GM19372 (cell line): ENCODE measurements around the gene ELP5.

Experiments
- ATAC-seq: cut with Tn5 transposase; IDR thresholded peaks from one replicate; pipeline ENCODE4 v1.9.1; 2021; ENCODE audit warnings: mild to moderate bottlenecking, low read depth, moderate library complexity; ENCODE audit not compliant: unreplicated experiment

ELP5 gene

GRCh38 chr17:7281074-7281952, 29.3 kb downstream of the ELP5 start, which contains the start of gene SLC2A4:
TSS of gene SLC2A4 (plus strand) at chr17:7281718. CDS start at chr17:7281935, 217 bp downstream.
- peak; percentile 68 for ATAC-seq

- no peak for ATAC-seq
Observed at GRCh38 chr17:7281953-7282751, 30.1 kb downstream of the ELP5 start.

GRCh38 chr17:7282752-7283321, 30.8 kb downstream of the ELP5 start:
- no peak for ATAC-seq

GRCh38 chr17:7283471-7284216, 31.6 kb downstream of the ELP5 start:
- ATAC-seq: no peak

GRCh38 chr17:7284911-7285310, 32.9 kb downstream of the ELP5 start:
- ATAC-seq: no peak

GRCh38 chr17:7285679-7286078, 33.7 kb downstream of the ELP5 start:
- ATAC-seq: no peak

GRCh38 chr17:7289256-7290032, 37.4 kb downstream of the ELP5 start:
- no peak for ATAC-seq

GRCh38 chr17:7290166-7290565, 38.2 kb downstream of the ELP5 start:
- ATAC-seq: no peak

GRCh38 chr17:7290685-7291084, 38.7 kb downstream of the ELP5 start:
- no peak for ATAC-seq

GRCh38 chr17:7292194-7292593, 40.2 kb downstream of the ELP5 start:
- no peak for ATAC-seq

- ATAC-seq: no peak
Observed at GRCh38 chr17:7292729-7293128, 40.7 kb downstream of the ELP5 start.

GRCh38 chr17:7293159-7293558, 41.1 kb downstream of the ELP5 start:
- ATAC-seq: no peak

GRCh38 chr17:7293816-7294613, 42.0 kb downstream of the ELP5 start:
- ATAC-seq: no peak

- no peak for ATAC-seq
Observed at GRCh38 chr17:7294614-7295153, 42.7 kb downstream of the ELP5 start, which contains the start of gene YBX2. TSS of gene YBX2 (minus strand) at chr17:7294639. CDS start at chr17:7294500, 139 bp downstream.

GRCh38 chr17:7295230-7296180, 43.5 kb downstream of the ELP5 start:
- no peak for ATAC-seq

GRCh38 chr17:7296189-7296861, 44.3 kb downstream of the ELP5 start:
- no peak for ATAC-seq

GRCh38 chr17:7304179-7304578, 52.2 kb downstream of the ELP5 start:
- ATAC-seq: no peak
